HEK293 (cell line): ENCODE data around the gene EYS.

Experiments used
- CTCF ChIA-PET: fragments of 350-600 bp; formaldehyde crosslinking; extraction: SDS; loops from one replicate; lab custom pipeline; 2021; ENCODE audit warnings: antibody characterized with exemption; lab: Yijun Ruan, JAX
- POLR2A ChIA-PET: fragments of 300-600 bp; formaldehyde crosslinking; extraction: SDS; loops from one replicate; lab custom pipeline; 2020; ENCODE audit warnings: antibody characterized with exemption, inconsistent platforms; lab: Yijun Ruan, JAX
- H3K27ac ChIP-seq: fragments of 200-500 bp; sonication (Bioruptor generic); 2 replicates; pipeline ENCODE4 v1.5.1; 2014; ENCODE audit warnings: low read depth, low read length, control low read depth, inconsistent platforms; ENCODE audit errors: extremely low read depth
- H3K36me3 ChIP-seq, 2 experiments: fragments of 200-500 bp in 1 of 2; sonication (Bioruptor generic) in 1 of 2; 1 replicate in 1 of 2; 2 replicates in 1 of 2; pipeline ENCODE4 v1.5.1; 2014 to 2017; ENCODE audit warnings: inconsistent platforms in 2 of 2, low read length in 2 of 2; ENCODE audit not compliant: control insufficient read depth in 2 of 2, insufficient read depth in 1 of 2
- H3K4me1 ChIP-seq: fragments of 200-500 bp; sonication (Bioruptor generic); 2 replicates; pipeline ENCODE4 v1.5.1; 2014; ENCODE audit warnings: mild to moderate bottlenecking, low read length, inconsistent platforms; ENCODE audit not compliant: control insufficient read depth, insufficient read depth
- H3K4me3 ChIP-seq: 2 replicates; pipeline ENCODE4 v1.5.1; 2011; ENCODE audit warnings: low read depth, mild to moderate bottlenecking, control low read depth, low read length, moderate library complexity
- H3K9me3 ChIP-seq: fragments of 200-500 bp; sonication (Bioruptor generic); 2 replicates; pipeline ENCODE4 v1.5.1; 2014; ENCODE audit warnings: low read depth, low read length, inconsistent platforms; ENCODE audit not compliant: control insufficient read depth, insufficient read depth
- MYNN ChIP-seq: fragments of 450-650 bp; formaldehyde crosslinking; IDR thresholded peaks from 2 replicates; pipeline ENCODE4 v1.5.1; 2016; ENCODE audit warnings: missing biosample characterization, missing genetic modification characterization, borderline replicate concordance
- PRDM2 ChIP-seq: fragments of 450-650 bp; formaldehyde crosslinking; IDR thresholded peaks from 2 replicates; pipeline ENCODE4 v1.5.1; 2016; ENCODE audit warnings: missing biosample characterization, missing genetic modification characterization, borderline replicate concordance
- WT1 ChIP-seq: fragments of 450-650 bp; formaldehyde crosslinking; IDR thresholded peaks from 2 replicates; pipeline ENCODE4 v1.5.1; 2016; ENCODE audit warnings: missing biosample characterization, missing genetic modification characterization
- ZBTB11 ChIP-seq: fragments of 450-650 bp; formaldehyde crosslinking; conservative IDR thresholded peaks from 2 replicates; pipeline ENCODE4 v1.5.1; 2016; ENCODE audit warnings: low read depth, missing biosample characterization, missing genetic modification characterization
- ZNF10 ChIP-seq: fragments of 450-650 bp; formaldehyde crosslinking; IDR thresholded peaks from 2 replicates; pipeline ENCODE4 v1.5.1; 2017; ENCODE audit warnings: missing biosample characterization, missing genetic modification characterization
- ZNF112 ChIP-seq: fragments of 450-650 bp; formaldehyde crosslinking; IDR thresholded peaks from 2 replicates; pipeline ENCODE4 v1.5.0; 2017; ENCODE audit warnings: missing biosample characterization, missing genetic modification characterization
- ZNF114 ChIP-seq: fragments of 450-650 bp; formaldehyde crosslinking; IDR thresholded peaks from 2 replicates; pipeline ENCODE4 v1.5.0; 2017; ENCODE audit warnings: missing biosample characterization, missing genetic modification characterization
- ZNF292 ChIP-seq: fragments of 450-650 bp; formaldehyde crosslinking; IDR thresholded peaks from 2 replicates; pipeline ENCODE4 v1.5.1; 2016; ENCODE audit warnings: low read depth, missing biosample characterization, missing genetic modification characterization, borderline replicate concordance
- ZNF311 ChIP-seq: fragments of 450-650 bp; formaldehyde crosslinking; IDR thresholded peaks from 2 replicates; pipeline ENCODE4 v1.5.1; 2017; ENCODE audit warnings: missing biosample characterization, missing genetic modification characterization, borderline replicate concordance
- ZNF394 ChIP-seq: fragments of 450-650 bp; formaldehyde crosslinking; IDR thresholded peaks from 2 replicates; pipeline ENCODE4 v1.5.1; 2016; ENCODE audit warnings: missing biosample characterization, missing genetic modification characterization, mild to moderate bottlenecking, moderate library complexity, borderline replicate concordance
- ZNF629 ChIP-seq: fragments of 450-650 bp; formaldehyde crosslinking; IDR thresholded peaks from 2 replicates; pipeline ENCODE4 v1.5.1; 2017; ENCODE audit warnings: missing biosample characterization, missing genetic modification characterization
- ZNF76 ChIP-seq: fragments of 450-650 bp; formaldehyde crosslinking; IDR thresholded peaks from 2 replicates; pipeline ENCODE4; 2016; ENCODE audit warnings: low read depth, missing biosample characterization, missing genetic modification characterization, borderline replicate concordance
- ZNF785 ChIP-seq: fragments of 450-650 bp; formaldehyde crosslinking; IDR thresholded peaks from 2 replicates; pipeline ENCODE4 v1.5.1; 2016; ENCODE audit warnings: missing biosample characterization, missing genetic modification characterization
- TF ChIP-seq, protein P1 (sequence below): fragments of 450-650 bp; formaldehyde crosslinking; IDR thresholded peaks from 2 replicates; pipeline ENCODE4; 2016; ENCODE audit warnings: missing biosample characterization, missing genetic modification characterization
- TF ChIP-seq, protein P2 (sequence below): fragments of 450-650 bp; formaldehyde crosslinking; IDR thresholded peaks from 2 replicates; pipeline ENCODE4 v1.5.1; 2016; ENCODE audit warnings: missing biosample characterization, missing genetic modification characterization
- TF ChIP-seq, protein P3 (sequence below): fragments of 450-650 bp; formaldehyde crosslinking; IDR thresholded peaks from 2 replicates; pipeline ENCODE4 v1.5.1; 2017; ENCODE audit warnings: missing biosample characterization, missing genetic modification characterization

Gene EYS

DNA sequence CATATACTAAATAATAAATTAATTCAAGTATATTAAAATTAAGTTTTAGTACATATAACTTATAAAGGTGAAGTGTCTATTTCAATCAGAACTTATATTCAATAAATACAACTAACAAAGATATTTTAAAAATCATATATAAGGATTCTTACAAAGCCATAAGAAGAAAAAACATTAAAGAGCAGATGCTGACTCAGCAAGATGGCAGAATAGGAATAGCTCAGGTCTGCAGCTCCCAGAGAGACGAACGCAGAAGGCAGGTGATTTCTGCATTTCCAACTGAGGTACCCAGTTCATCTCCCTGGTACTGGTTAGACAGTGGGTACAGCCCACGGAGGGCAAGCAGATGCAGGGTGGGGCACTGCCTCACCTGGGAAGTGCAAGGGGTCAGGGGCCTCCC is 811.1 kb downstream of the EYS start (continued):
- no peak for TF ChIP-seq ZBTB11 (tag by site-specific recombination)
- TF ChIP-seq, protein P1, sequence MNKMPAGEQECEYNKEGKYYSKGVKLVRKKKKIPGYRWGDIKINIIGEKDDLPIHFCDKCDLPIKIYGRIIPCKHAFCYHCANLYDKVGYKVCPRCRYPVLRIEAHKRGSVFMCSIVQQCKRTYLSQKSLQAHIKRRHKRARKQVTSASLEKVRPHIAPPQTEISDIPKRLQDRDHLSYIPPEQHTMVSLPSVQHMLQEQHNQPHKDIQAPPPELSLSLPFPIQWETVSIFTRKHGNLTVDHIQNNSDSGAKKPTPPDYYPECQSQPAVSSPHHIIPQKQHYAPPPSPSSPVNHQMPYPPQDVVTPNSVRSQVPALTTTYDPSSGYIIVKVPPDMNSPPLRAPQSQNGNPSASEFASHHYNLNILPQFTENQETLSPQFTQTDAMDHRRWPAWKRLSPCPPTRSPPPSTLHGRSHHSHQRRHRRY (tag by site-specific recombination), result no peak
- TF ChIP-seq, protein P2, sequence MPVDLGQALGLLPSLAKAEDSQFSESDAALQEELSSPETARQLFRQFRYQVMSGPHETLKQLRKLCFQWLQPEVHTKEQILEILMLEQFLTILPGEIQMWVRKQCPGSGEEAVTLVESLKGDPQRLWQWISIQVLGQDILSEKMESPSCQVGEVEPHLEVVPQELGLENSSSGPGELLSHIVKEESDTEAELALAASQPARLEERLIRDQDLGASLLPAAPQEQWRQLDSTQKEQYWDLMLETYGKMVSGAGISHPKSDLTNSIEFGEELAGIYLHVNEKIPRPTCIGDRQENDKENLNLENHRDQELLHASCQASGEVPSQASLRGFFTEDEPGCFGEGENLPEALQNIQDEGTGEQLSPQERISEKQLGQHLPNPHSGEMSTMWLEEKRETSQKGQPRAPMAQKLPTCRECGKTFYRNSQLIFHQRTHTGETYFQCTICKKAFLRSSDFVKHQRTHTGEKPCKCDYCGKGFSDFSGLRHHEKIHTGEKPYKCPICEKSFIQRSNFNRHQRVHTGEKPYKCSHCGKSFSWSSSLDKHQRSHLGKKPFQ (tag by site-specific recombination), result no peak
- TF ChIP-seq ZNF76, result no peak
- TF ChIP-seq ZNF112 (tag by site-specific recombination), result no peak

DNA sequence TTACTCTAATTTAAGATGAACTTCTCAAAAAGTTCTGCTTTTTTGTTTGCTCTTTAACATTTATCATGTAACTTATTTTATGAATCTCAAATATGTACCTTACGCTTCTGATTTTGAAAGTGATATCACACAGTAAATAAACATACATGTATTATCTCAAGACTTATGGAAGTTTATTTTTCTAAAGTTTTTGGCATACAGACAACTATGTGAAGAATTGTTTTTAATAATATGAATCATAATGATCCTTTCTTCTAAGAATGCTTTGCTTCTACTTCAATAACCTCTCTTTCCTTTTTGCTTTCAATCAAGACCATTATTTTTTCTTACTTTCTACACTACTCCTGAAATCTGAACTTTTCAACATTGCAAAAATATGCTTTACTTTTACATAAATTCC is 816.4 kb downstream of the EYS start:
- Histone ChIP-seq H3K4me1 (no peaks in the 10 kb centered on the region), H3K36me3 (no peaks in the 10 kb centered on the region), H3K9me3 (no peaks in the 10 kb centered on the region), H3K4me3 (no peak overlapping the region), H3K27ac (no peak overlapping the region)
- ChIA-PET POLR2A (no interaction called here), CTCF (no interaction called here)
- TF ChIP-seq ZNF10 (tag by site-specific recombination), result no peak
- no peak for TF ChIP-seq WT1 (tag by site-specific recombination)

DNA sequence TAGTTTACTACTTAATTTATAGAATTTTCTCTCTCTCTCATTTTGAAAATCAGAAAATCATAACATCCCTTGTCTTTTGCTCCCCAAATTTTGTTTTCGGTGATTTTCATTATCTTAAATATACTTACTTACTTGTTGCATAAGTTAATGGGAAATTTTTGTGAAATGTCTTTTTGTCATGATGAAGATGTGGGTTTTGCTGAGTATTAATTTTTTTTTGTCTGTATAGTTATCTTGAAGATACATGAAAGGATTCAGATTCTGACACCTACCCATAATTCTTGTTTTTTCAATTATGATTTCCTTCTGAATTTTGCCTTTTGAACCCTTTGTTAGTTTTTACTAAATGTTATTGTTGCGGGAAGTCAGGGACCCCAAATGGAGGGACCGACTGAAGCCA is 817.9 kb downstream of the EYS start:
- Histone ChIP-seq H3K9me3 (no peaks in the 10 kb centered on the region), H3K27ac (no peak overlapping the region), H3K36me3 (no peaks in the 10 kb centered on the region), H3K4me1 (no peaks in the 10 kb centered on the region), H3K4me3 (no peak overlapping the region)
- CTCF ChIA-PET, result no interaction called here
- TF ChIP-seq ZNF785 (no peak), ZNF292 (tag by site-specific recombination) (no peak), ZNF629 (tag by site-specific recombination) (no peak)
- POLR2A ChIA-PET, result no interaction called here

DNA sequence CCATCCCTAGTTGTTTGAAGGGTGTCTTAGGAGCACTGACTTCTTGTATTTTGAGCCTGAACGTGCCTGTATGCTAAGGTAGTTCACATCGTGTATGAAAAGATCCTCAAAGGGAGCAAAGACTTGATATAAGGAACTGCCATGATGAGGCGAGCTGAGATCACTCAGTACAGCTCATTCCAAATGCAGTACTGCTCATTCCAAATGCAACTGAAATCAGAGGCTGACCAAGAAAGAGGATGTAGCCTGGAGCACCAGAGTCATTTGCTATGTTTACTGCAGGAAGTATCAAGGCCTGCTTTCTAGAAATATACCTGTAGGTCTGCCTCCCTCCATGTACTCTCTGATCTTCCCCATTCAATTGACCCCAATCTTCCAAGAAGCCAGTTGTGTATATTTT is 832.2 kb downstream of the EYS start:
- Histone ChIP-seq H3K4me1 (no peaks in the 10 kb centered on the region), H3K9me3 (no peaks in the 10 kb centered on the region), H3K4me3 (no peak overlapping the region), H3K36me3 (no peaks in the 10 kb centered on the region), H3K27ac (no peak overlapping the region)
- ChIA-PET CTCF (no interaction called here), POLR2A (no interaction called here)
- TF ChIP-seq, protein P3, sequence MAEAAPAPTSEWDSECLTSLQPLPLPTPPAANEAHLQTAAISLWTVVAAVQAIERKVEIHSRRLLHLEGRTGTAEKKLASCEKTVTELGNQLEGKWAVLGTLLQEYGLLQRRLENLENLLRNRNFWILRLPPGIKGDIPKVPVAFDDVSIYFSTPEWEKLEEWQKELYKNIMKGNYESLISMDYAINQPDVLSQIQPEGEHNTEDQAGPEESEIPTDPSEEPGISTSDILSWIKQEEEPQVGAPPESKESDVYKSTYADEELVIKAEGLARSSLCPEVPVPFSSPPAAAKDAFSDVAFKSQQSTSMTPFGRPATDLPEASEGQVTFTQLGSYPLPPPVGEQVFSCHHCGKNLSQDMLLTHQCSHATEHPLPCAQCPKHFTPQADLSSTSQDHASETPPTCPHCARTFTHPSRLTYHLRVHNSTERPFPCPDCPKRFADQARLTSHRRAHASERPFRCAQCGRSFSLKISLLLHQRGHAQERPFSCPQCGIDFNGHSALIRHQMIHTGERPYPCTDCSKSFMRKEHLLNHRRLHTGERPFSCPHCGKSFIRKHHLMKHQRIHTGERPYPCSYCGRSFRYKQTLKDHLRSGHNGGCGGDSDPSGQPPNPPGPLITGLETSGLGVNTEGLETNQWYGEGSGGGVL (tag by site-specific recombination), result no peak
- TF ChIP-seq ZNF394 (tag by site-specific recombination) (no peak), MYNN (tag by site-specific recombination) (no peak), ZNF311 (tag by site-specific recombination) (no peak), PRDM2 (tag by site-specific recombination) (no peak), ZNF114 (no peak)
